ENCODE results near the gene NDC80. TPM values are rescaled to one million over a fixed set of nuclear protein-coding genes. Genes with fewer than 3 reads are reported as not detected.

Gene NDC80
- total and polyA plus RNA-seq, 9 of the 15 experiments (the other 6 are each of a cell fraction or from before 2014, with no cell fraction given) = 65.2 to 97.9 (median 83.3) TPM

- Histone ChIP-seq H3K36me3 (ENCODE audit: control insufficient read depth, insufficient read depth, low read length) (peaks cover 24% of the 10 kb centered on the region; the same call in 2 of the 3 replicates), H3K9ac (ENCODE audit: insufficient read depth in 1 of 2, low read depth in 2 of 2, low read length in 2 of 2) (no peak overlapping the region), H3K4me3 (no peak overlapping the region), H3K9me3 (replicated peaks; ENCODE audit: control insufficient read depth, insufficient read depth, low read depth, low read length) (no peaks in the 10 kb centered on the region), H3K27ac (ENCODE audit: extremely low read depth, low read depth, low read length) (no peak overlapping the region), H3K79me2 (ENCODE audit: control insufficient read depth, insufficient read depth, low read length) (no peaks in the 10 kb centered on the region), H3K4me1 (replicated peaks in 1 of 2; ENCODE audit: control insufficient read depth in 2 of 2, insufficient read depth in 2 of 2, low read length in 2 of 2) (no peaks in the 10 kb centered on the region), H3K27me3 (ENCODE audit: control insufficient read depth in 2 of 2, insufficient read depth in 2 of 2, low read length in 2 of 2) (no peaks in the 10 kb centered on the region), H3K9me1 (ENCODE audit: control insufficient read depth, insufficient read depth, low read length) (no peaks in the 10 kb centered on the region), H2AFZ (ENCODE audit: low read depth, low read length) (no peak overlapping the region), H3K4me2 (ENCODE audit: insufficient read depth, low read length) (no peak overlapping the region), H4K20me1 (replicated peaks; ENCODE audit: control insufficient read depth, insufficient read depth, low read length) (no peaks in the 10 kb centered on the region)
- ATAC-seq (no peak), DNase-seq (ENCODE audit: extremely low read depth in 1 of 4, low spot score in 3 of 4) (no peak), FAIRE-seq (no peak)
- BruUV-seq (replicated peaks) = no TSS peak
- 57% methylated on average over 2 of the region's 2 CpGs for WGBS (ENCODE audit: insufficient coverage, low coverage, missing lambda C conversion rate)
- in situ Hi-C loops (cut with MboI) (loop anchor here (25.0 kb wide), 1 partner anchor 958 kb away; no protein-coding TSS in a partner anchor), intact Hi-C loops (cut with micrococcal nuclease) (loop anchor here (5.0 to 10.0 kb wide), 4 partner anchors 320 to 1678 kb away; no protein-coding TSS in a partner anchor)
- POLR2A ChIA-PET = no interaction called here
- CTCF ChIA-PET (ENCODE audit: low intra/inter-chr PET ratio) = no interaction called here
- peak; percentile 46 for TF ChIP-seq ZNF121 (CRISPR knock-in tag; conservative IDR thresholded peaks at IDR 0.05)
- peak; percentile 49; the same call in 1 of the 2 replicates for TF ChIP-seq SAFB (IDR thresholded peaks at IDR 0.05; ENCODE audit: borderline replicate concordance, low read depth, low read length)
- TF ChIP-seq ZBTB49 (CRISPR knock-in tag; IDR thresholded peaks at IDR 0.05; ENCODE audit: borderline replicate concordance) = peak; percentile 94; the same call in 1 of the 2 replicates
- TF ChIP-seq ZEB2 (IDR thresholded peaks at IDR 0.05) = no peak
- TF ChIP-seq KLF16 (IDR thresholded peaks at IDR 0.05) = no peak
- TF ChIP-seq ZNF589 (CRISPR knock-in tag; IDR thresholded peaks at IDR 0.05; ENCODE audit: low read depth) = no peak
- peak; percentile 100 for TF ChIP-seq DACH1 (IDR thresholded peaks at IDR 0.05; ENCODE audit: partially characterized antibody)
- no peak for TF ChIP-seq TRIM25 (IDR thresholded peaks at IDR 0.05; ENCODE audit: borderline replicate concordance)
- TF ChIP-seq IRF1 (CRISPR knock-in tag; IDR thresholded peaks at IDR 0.05; ENCODE audit: borderline replicate concordance) = peak; percentile 90; the same call in 1 of the 2 replicates
- TF ChIP-seq SNAPC5 (CRISPR knock-in tag; IDR thresholded peaks at IDR 0.05) = no peak
- TF ChIP-seq ZNF212 (CRISPR knock-in tag; IDR thresholded peaks at IDR 0.05) = no peak
Measured at GRCh38 chr18:2545155-2545554, 26.2 kb upstream of the NDC80 start.

Measured in K562 (cell line).